Measurements from ENCODE around the gene ST3GAL6. TPM values are rescaled to one million over a fixed set of nuclear protein-coding genes. Genes with fewer than 3 reads are reported as not detected.

The ST3GAL6 gene
- total RNA-seq, 4 donors from 2014 or later, result 3.9 to 5.3 (median 4.4) TPM

DNA sequence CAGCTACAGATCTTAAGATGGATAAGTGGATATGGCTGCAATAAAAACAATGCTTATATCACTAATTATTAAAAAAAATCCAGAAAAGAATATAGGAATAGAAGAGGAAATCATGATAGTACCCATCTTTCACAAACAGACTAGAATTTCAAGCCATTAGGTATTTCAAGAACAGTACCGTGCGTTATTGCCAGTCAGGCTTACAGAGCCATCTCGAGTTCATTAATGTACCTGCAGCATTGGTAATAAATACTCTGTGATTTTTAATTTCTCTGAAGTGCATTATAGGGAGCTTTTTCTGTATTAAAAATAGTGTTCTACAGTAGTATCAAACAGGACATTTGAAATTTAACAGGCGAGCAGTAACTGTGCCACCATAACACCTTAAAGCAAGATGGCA lies 35.7 kb downstream of the ST3GAL6 start:
- no peaks in the 10 kb centered on the region for H3K9me3 ChIP-seq
- peaks cover 0 to 31% (median 0%) of the 10 kb centered on the region in 3 donors for H3K36me3 ChIP-seq
- intact Hi-C loops (cut with DNase I), result no loop called here
- WGBS, 2 donors, result 85 to 89% methylated on average over 4 of the region's 4 CpGs
- H3K27me3 ChIP-seq, result no peaks in the 10 kb centered on the region
- H3K27ac ChIP-seq, result no peak overlapping the region
- peaks cover 0 to 5% (median 0%) of the 10 kb centered on the region in 3 donors for H3K4me1 ChIP-seq
- no peak for DNase-seq
- H3K4me3 ChIP-seq, result no peak overlapping the region
- TF ChIP-seq, protein P1, sequence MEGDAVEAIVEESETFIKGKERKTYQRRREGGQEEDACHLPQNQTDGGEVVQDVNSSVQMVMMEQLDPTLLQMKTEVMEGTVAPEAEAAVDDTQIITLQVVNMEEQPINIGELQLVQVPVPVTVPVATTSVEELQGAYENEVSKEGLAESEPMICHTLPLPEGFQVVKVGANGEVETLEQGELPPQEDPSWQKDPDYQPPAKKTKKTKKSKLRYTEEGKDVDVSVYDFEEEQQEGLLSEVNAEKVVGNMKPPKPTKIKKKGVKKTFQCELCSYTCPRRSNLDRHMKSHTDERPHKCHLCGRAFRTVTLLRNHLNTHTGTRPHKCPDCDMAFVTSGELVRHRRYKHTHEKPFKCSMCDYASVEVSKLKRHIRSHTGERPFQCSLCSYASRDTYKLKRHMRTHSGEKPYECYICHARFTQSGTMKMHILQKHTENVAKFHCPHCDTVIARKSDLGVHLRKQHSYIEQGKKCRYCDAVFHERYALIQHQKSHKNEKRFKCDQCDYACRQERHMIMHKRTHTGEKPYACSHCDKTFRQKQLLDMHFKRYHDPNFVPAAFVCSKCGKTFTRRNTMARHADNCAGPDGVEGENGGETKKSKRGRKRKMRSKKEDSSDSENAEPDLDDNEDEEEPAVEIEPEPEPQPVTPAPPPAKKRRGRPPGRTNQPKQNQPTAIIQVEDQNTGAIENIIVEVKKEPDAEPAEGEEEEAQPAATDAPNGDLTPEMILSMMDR (IDR thresholded peaks at IDR 0.05), result no peak
- TF ChIP-seq POLR2A (IDR thresholded peaks at IDR 0.05), result no peak

DNA sequence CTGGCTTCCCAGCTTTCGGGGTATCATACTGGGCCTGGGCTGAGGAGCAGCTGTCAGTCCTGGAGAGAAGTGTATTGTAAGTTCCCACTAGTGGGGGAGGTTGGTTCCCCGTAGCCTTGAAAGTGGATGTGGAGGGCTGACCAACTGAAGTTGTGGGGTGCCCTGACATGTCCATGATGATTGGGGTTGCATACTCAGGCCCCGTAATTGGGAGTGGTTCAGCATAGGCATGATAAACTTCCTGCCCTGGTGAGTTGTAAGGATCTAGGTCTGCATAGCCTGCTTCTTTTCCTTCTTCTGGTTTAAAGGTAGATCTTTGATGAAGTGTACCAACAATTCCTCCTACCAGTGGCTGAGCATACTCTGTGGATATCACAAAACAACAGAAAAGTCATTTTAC lies 36.3 kb downstream of the ST3GAL6 start:
- TF ChIP-seq, protein P1 (IDR thresholded peaks at IDR 0.05), result no peak
- TF ChIP-seq POLR2A (IDR thresholded peaks at IDR 0.05), result no peak
- Histone ChIP-seq H3K36me3 (peaks cover 0 to 31% (median 0%) of the 10 kb centered on the region in 3 donors), H3K4me3 (no peak overlapping the region), H3K4me1 (peaks cover 0 to 5% (median 0%) of the 10 kb centered on the region in 3 donors), H3K27me3 (no peaks in the 10 kb centered on the region), H3K27ac (no peak overlapping the region), H3K9me3 (no peaks in the 10 kb centered on the region)
- WGBS, 2 donors, result 54 to 81% methylated on average over 2 to 3 of the region's 3 CpGs
- DNase-seq, result no peak
- intact Hi-C loops (cut with DNase I), result no loop called here

DNA sequence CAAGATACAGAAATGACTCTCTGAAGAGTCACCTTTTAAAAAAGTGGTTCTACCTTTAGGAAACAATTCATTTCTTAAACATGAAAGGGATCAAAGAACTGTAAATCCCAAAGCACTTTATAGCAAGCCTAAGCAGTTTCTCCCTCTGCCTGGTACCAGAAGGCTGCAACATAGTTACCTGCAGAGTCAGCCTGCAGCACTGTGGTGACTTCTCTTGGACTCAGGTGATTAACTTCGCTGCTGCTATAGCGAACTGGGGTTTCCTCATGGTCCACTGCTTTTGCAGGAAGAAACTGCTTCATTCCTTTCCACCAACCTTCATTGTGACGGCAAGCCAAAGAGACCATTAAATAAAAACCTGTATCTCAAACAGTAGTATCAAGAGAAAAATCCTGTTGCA lies 37.3 kb downstream of the ST3GAL6 start:
- intact Hi-C loops (cut with DNase I), result no loop called here
- H3K4me1 ChIP-seq, result peaks cover 0 to 5% (median 0%) of the 10 kb centered on the region in 3 donors
- no peak overlapping the region for H3K4me3 ChIP-seq
- no peak overlapping the region for H3K27ac ChIP-seq
- DNase-seq, result no peak
- TF ChIP-seq, protein P1 (IDR thresholded peaks at IDR 0.05), result no peak
- TF ChIP-seq POLR2A (IDR thresholded peaks at IDR 0.05), result no peak
- peaks cover 0 to 30% (median 0%) of the 10 kb centered on the region in 3 donors for H3K36me3 ChIP-seq
- no peaks in the 10 kb centered on the region for H3K9me3 ChIP-seq
- WGBS, 2 donors, result 63 to 83% methylated on average over 3 of the region's 3 CpGs
- H3K27me3 ChIP-seq, result no peaks in the 10 kb centered on the region

DNA sequence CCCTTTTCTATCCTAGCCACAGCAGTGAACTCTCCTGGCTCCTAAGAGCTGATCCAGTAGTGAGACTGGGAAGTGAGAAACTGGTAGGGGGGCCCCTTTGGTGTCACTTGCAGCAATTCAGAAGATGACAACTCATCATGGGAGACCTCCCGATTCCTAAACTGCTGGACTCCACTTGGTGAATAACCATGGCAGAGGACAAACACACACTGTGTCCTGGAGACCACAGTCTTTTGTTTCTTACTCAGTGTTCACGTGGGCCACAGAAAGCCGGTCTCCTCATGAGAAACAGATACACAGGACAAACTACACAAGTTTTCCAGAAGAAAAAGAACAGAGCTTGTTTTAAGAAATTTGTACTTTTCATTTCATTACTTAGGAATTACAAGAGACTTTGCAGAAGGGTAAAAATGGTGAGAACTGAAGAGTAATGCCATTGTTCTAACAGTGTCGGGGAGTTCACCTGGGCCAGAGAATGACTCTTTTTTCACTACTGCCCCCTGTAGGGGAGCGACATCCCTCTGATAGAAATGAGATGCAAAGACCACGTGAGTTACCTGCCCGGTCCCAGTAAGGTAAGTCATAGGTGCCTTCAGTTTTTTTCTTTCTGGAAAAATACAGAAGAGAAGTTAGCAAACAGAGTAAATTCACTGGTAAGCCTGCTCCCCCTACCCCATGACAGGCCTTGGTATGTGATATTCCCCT lies 38.1 kb downstream of the ST3GAL6 start:
- H3K36me3 ChIP-seq, result peaks cover 0 to 36% (median 0%) of the 10 kb centered on the region in 3 donors
- TF ChIP-seq POLR2A (IDR thresholded peaks at IDR 0.05), result no peak
- TF ChIP-seq, protein P1 (IDR thresholded peaks at IDR 0.05), result no peak
- peaks cover 0 to 5% (median 0%) of the 10 kb centered on the region in 3 donors for H3K4me1 ChIP-seq
- no peak overlapping the region for H3K27ac ChIP-seq
- no peak for DNase-seq
- no peaks in the 10 kb centered on the region for H3K9me3 ChIP-seq
- WGBS, 2 donors, result 91 to 92% methylated on average over 7 of the region's 7 CpGs
- intact Hi-C loops (cut with DNase I), result no loop called here
- no peaks in the 10 kb centered on the region for H3K27me3 ChIP-seq
- H3K4me3 ChIP-seq, result no peak overlapping the region

DNA sequence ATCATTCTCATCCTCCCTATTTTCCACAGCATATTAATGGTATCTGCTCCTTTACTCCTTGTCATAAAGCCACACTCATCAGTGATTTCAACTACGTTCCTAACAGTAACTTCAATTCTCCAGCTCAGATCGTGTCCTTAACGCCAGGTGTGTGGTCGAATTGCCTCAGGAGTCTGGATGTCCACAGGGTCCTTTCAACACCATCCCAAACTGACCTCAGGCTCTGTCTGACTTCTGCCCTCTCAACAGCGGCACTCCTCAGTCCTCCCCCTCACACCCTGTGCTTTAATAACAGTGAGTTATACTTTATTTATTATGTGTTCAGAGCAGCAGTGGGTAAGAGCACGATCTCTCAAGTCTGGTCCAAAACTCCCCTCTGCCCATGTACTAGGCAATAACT lies 42.4 kb downstream of the ST3GAL6 start:
- intact Hi-C loops (cut with DNase I), result no loop called here
- no peak for DNase-seq
- no peak for TF ChIP-seq POLR2A (IDR thresholded peaks at IDR 0.05)
- TF ChIP-seq, protein P1 (IDR thresholded peaks at IDR 0.05), result no peak
- Histone ChIP-seq H3K36me3 (peaks cover 0 to 60% (median 4%) of the 10 kb centered on the region in 3 donors), H3K9me3 (no peaks in the 10 kb centered on the region), H3K27ac (no peak overlapping the region), H3K27me3 (no peaks in the 10 kb centered on the region), H3K4me3 (no peak overlapping the region), H3K4me1 (no peaks in the 10 kb centered on the region)
- 88 to 98% methylated on average over 6 of the region's 6 CpGs for WGBS, 2 donors
